ENCODE measurements around the gene CAMK2B. TPM values are rescaled to one million over a fixed set of nuclear protein-coding genes. Genes with fewer than 3 reads are reported as not detected.

CAMK2B gene
- total RNA-seq, 1 donor from 2014 or later, result 3.2 TPM

DNA sequence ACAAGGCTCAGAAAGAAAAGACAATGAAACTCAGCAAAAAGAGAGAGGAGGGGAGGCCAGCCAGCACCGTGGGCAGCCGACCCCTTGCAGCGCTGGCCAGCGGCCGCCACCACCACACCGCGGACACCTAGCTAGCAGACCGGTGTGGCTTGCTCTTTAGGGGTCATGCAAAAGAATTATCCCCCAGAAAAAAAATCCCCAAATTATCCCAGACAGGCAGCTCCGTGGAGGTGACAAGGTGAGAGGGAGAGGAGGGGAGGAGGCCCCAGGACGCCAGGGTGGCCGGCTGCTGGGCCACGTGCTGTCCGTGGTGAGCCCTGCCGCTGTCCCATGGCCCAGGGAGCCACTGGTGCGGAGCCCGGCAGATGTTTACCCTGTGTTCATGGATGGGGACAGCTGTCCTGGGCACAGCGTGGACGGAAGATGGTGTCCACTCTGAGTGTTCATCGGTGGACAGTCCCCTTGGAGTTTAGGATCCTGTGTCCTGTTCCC, 108.1 kb downstream of the CAMK2B start:
- no peak overlapping the region for H3K27ac ChIP-seq
- DNase-seq (ENCODE audit: low spot score in 2 of 2), result no peak
- no peaks in the 10 kb centered on the region for H3K4me1 ChIP-seq
- peaks cover 7 to 16% of the 10 kb centered on the region in 2 donors for H3K36me3 ChIP-seq
- no peak overlapping the region for H3K4me3 ChIP-seq
- TF ChIP-seq, protein P1, sequence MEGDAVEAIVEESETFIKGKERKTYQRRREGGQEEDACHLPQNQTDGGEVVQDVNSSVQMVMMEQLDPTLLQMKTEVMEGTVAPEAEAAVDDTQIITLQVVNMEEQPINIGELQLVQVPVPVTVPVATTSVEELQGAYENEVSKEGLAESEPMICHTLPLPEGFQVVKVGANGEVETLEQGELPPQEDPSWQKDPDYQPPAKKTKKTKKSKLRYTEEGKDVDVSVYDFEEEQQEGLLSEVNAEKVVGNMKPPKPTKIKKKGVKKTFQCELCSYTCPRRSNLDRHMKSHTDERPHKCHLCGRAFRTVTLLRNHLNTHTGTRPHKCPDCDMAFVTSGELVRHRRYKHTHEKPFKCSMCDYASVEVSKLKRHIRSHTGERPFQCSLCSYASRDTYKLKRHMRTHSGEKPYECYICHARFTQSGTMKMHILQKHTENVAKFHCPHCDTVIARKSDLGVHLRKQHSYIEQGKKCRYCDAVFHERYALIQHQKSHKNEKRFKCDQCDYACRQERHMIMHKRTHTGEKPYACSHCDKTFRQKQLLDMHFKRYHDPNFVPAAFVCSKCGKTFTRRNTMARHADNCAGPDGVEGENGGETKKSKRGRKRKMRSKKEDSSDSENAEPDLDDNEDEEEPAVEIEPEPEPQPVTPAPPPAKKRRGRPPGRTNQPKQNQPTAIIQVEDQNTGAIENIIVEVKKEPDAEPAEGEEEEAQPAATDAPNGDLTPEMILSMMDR (IDR thresholded peaks at IDR 0.05), result no peak
- H3K27me3 ChIP-seq, result no peaks in the 10 kb centered on the region
- no peaks in the 10 kb centered on the region for H3K9me3 ChIP-seq
- intact Hi-C loops (cut with DNase I), result no loop called here

DNA sequence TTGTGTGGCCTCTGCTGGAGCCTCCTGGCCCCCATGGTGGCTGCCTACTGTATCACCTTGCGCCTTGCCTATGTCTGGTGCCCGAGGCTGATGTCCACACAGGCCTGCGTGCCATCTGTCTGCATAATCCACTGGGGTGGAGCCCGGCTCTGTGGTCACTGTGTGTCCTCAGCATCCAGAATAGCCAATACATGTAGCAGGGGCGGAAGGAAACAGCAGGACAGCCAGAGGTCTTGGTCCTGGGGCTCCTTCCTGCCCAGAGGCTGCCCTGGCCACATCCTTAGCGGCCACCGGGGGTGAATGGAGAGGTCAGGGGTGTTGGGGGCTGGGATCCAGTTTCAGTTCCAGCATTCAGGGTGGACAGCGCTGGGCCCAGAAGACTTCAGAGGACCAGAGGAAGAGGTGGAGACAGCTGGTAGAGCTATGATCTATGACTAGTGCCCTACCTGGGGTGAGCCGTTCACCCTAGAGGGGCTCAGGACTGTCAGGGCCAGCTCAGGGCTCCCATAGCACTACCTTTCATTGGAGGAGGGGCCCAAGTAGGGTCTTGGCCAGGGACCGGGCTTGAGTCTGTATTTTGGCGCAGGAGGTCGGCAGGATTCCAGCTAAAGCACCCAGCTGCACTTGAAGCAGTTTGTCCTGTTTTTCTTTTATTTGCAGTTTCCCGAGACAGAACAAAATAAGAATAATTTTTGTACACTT, 108.7 kb downstream of the CAMK2B start:
- Histone ChIP-seq H3K27me3 (no peaks in the 10 kb centered on the region), H3K27ac (no peak overlapping the region), H3K9me3 (no peaks in the 10 kb centered on the region), H3K4me1 (no peaks in the 10 kb centered on the region), H3K4me3 (no peak overlapping the region), H3K36me3 (peaks cover 13 to 22% of the 10 kb centered on the region in 2 donors)
- TF ChIP-seq, protein P1 (IDR thresholded peaks at IDR 0.05), result no peak
- DNase-seq (ENCODE audit: low spot score in 2 of 2), result no peak
- intact Hi-C loops (cut with DNase I), result no loop called here

DNA sequence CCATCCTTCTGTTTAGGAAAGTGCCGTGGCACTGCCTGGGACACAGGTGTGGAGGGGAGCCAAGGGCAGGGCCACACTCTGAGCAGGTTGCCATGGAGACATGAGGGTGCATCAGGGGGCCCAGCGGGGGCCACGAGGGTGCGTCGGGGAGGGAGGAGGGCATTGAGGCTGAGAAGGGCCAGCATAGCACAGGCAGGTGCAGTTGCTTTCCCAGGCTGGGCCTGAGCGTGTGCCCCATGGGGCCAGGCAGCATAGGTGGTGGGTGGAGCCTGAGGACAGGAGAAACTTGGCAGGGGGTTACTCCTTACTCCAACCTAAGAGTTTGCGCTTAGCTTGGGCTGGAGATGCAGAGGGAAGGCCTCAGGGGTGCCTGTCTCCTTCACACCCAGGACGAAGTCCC, 109.4 kb downstream of the CAMK2B start:
- no peak overlapping the region for H3K4me3 ChIP-seq
- intact Hi-C loops (cut with DNase I), result no loop called here
- TF ChIP-seq, protein P1 (IDR thresholded peaks at IDR 0.05), result no peak
- H3K27me3 ChIP-seq, result no peaks in the 10 kb centered on the region
- no peak for DNase-seq (ENCODE audit: low spot score in 2 of 2)
- H3K27ac ChIP-seq, result no peak overlapping the region
- peaks cover 19 to 29% of the 10 kb centered on the region in 2 donors for H3K36me3 ChIP-seq
- H3K9me3 ChIP-seq, result no peaks in the 10 kb centered on the region
- no peaks in the 10 kb centered on the region for H3K4me1 ChIP-seq

DNA sequence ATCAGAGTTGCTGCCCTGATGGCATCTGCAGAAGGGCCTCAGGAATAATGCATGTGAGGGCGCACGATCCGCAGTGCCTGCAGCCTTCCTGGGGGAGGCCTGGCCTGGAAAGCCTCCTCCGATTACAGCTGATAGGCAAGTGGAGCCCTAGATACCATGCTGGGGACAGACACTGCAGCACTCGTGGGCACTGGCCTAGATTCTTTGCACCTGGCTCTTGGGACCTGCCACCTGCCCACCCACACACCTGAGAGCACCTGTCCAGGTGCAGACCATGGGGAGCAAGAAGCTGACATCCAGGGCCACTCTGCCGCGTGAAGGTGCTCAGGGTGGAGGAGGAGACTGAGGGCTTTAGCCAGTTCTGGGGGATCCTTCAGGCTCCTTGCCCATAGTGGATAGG, 109.9 kb downstream of the CAMK2B start:
- no peaks in the 10 kb centered on the region for H3K27me3 ChIP-seq
- H3K36me3 ChIP-seq, result peaks cover 24 to 33% of the 10 kb centered on the region in 2 donors
- no peak overlapping the region for H3K4me3 ChIP-seq
- no peak overlapping the region for H3K27ac ChIP-seq
- H3K9me3 ChIP-seq, result no peaks in the 10 kb centered on the region
- intact Hi-C loops (cut with DNase I), result no loop called here
- DNase-seq (ENCODE audit: low spot score in 2 of 2), result no peak
- TF ChIP-seq, protein P1 (IDR thresholded peaks at IDR 0.05), result no peak
- no peaks in the 10 kb centered on the region for H3K4me1 ChIP-seq

DNA sequence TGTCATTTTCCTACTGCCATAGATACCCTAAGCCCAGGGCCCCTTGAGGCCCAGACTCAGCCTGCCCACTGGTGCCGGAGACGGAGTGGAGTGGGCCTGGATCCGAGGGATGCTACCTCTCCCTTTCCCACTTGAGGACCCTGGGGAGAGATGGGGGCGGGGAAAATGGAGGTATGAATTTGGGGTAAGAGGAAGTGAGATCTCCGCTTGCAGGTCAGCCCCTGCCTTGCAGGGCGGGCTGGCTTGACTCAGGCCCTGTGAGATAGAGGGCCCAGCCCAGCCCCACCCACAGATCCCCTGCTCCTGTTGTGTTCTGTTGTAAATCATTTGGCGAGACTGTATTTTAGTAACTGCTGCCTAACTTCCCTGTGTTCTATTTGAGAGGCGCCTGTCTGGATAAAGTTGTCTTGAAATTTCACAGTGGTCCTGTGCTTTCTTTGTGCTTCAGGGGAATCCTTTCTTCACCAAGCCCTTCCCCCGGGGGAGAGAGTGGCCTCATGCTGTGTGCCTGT, 111.5 kb downstream of the CAMK2B start:
- Histone ChIP-seq H3K9me3 (no peaks in the 10 kb centered on the region), H3K36me3 (peaks cover 40 to 47% of the 10 kb centered on the region in 2 donors), H3K4me3 (no peak overlapping the region), H3K4me1 (no peaks in the 10 kb centered on the region), H3K27me3 (no peaks in the 10 kb centered on the region), H3K27ac (no peak overlapping the region)
- intact Hi-C loops (cut with DNase I), result no loop called here
- TF ChIP-seq, protein P1 (IDR thresholded peaks at IDR 0.05), result no peak
- DNase-seq (ENCODE audit: low spot score in 2 of 2), result no peak
